HEK293 (cell line): Measurements from ENCODE around the gene EZH1.

ENCODE experiments used
- CTCF ChIA-PET: fragments of 350-600 bp; formaldehyde crosslinking; extraction: SDS; loops from one replicate; lab custom pipeline; 2021; ENCODE audit warnings: antibody characterized with exemption; lab: Yijun Ruan, JAX
- POLR2A ChIA-PET: fragments of 300-600 bp; formaldehyde crosslinking; extraction: SDS; loops from one replicate; lab custom pipeline; 2020; ENCODE audit warnings: antibody characterized with exemption, inconsistent platforms; lab: Yijun Ruan, JAX
- H3K27ac ChIP-seq: fragments of 200-500 bp; sonication (Bioruptor generic); 2 replicates; pipeline ENCODE4 v1.5.1; 2014; ENCODE audit warnings: low read depth, low read length, control low read depth, inconsistent platforms; ENCODE audit errors: extremely low read depth
- H3K36me3 ChIP-seq, 2 experiments: fragments of 200-500 bp in 1 of 2; sonication (Bioruptor generic) in 1 of 2; 1 replicate in 1 of 2; 2 replicates in 1 of 2; pipeline ENCODE4 v1.5.1; 2014 to 2017; ENCODE audit warnings: inconsistent platforms in 2 of 2, low read length in 2 of 2; ENCODE audit not compliant: control insufficient read depth in 2 of 2, insufficient read depth in 1 of 2
- H3K4me1 ChIP-seq: fragments of 200-500 bp; sonication (Bioruptor generic); 2 replicates; pipeline ENCODE4 v1.5.1; 2014; ENCODE audit warnings: mild to moderate bottlenecking, low read length, inconsistent platforms; ENCODE audit not compliant: control insufficient read depth, insufficient read depth
- H3K4me3 ChIP-seq: 2 replicates; pipeline ENCODE4 v1.5.1; 2011; ENCODE audit warnings: low read depth, mild to moderate bottlenecking, control low read depth, low read length, moderate library complexity
- H3K9me3 ChIP-seq: fragments of 200-500 bp; sonication (Bioruptor generic); 2 replicates; pipeline ENCODE4 v1.5.1; 2014; ENCODE audit warnings: low read depth, low read length, inconsistent platforms; ENCODE audit not compliant: control insufficient read depth, insufficient read depth
- FEZF1 ChIP-seq: fragments of 450-650 bp; formaldehyde crosslinking; IDR thresholded peaks from 2 replicates; pipeline ENCODE4 v1.5.1; 2016; ENCODE audit warnings: missing biosample characterization, missing genetic modification characterization
- GLIS2 ChIP-seq: fragments of 450-650 bp; formaldehyde crosslinking; IDR thresholded peaks from 2 replicates; pipeline ENCODE4 v1.5.1; 2016; ENCODE audit warnings: missing biosample characterization, missing genetic modification characterization
- PATZ1 ChIP-seq: fragments of 450-650 bp; formaldehyde crosslinking; IDR thresholded peaks from 2 replicates; pipeline ENCODE4 v1.5.1; 2016; ENCODE audit warnings: missing biosample characterization, missing genetic modification characterization
- PRDM1 ChIP-seq: fragments of 450-650 bp; formaldehyde crosslinking; IDR thresholded peaks from 2 replicates; pipeline ENCODE4; 2016; ENCODE audit warnings: missing biosample characterization, missing genetic modification characterization
- PRDM10 ChIP-seq: fragments of 450-650 bp; formaldehyde crosslinking; IDR thresholded peaks from 2 replicates; pipeline ENCODE4 v1.5.1; 2016; ENCODE audit warnings: missing biosample characterization, missing genetic modification characterization
- ZBTB21 ChIP-seq: fragments of 450-650 bp; formaldehyde crosslinking; IDR thresholded peaks from 2 replicates; pipeline ENCODE4 v1.5.1; 2017; ENCODE audit warnings: missing biosample characterization, missing genetic modification characterization
- ZBTB26 ChIP-seq: fragments of 450-650 bp; formaldehyde crosslinking; optimal IDR thresholded peaks from 2 replicates; pipeline ENCODE3; 2016; ENCODE audit warnings: missing biosample characterization, mild to moderate bottlenecking, missing genetic modification characterization
- ZBTB6 ChIP-seq: fragments of 450-650 bp; formaldehyde crosslinking; IDR thresholded peaks from 2 replicates; pipeline ENCODE4 v1.5.1; 2017; ENCODE audit warnings: missing biosample characterization, missing genetic modification characterization
- ZNF24 ChIP-seq: fragments of 450-650 bp; formaldehyde crosslinking; IDR thresholded peaks from 2 replicates; pipeline ENCODE4 v1.5.1; 2016; ENCODE audit warnings: missing biosample characterization, missing genetic modification characterization
- ZNF26 ChIP-seq: fragments of 450-650 bp; formaldehyde crosslinking; IDR thresholded peaks from 2 replicates; pipeline ENCODE4 v1.5.1; 2016; ENCODE audit warnings: missing biosample characterization, missing genetic modification characterization
- ZNF280C ChIP-seq: fragments of 450-650 bp; formaldehyde crosslinking; IDR thresholded peaks from 2 replicates; pipeline ENCODE4 v1.5.1; 2016; ENCODE audit warnings: missing biosample characterization, missing genetic modification characterization
- ZNF324 ChIP-seq: fragments of 450-650 bp; formaldehyde crosslinking; IDR thresholded peaks from 2 replicates; pipeline ENCODE4 v1.5.1; 2016; ENCODE audit warnings: missing biosample characterization, missing genetic modification characterization
- ZNF398 ChIP-seq: fragments of 450-650 bp; formaldehyde crosslinking; IDR thresholded peaks from 2 replicates; pipeline ENCODE4 v1.5.1; 2017; ENCODE audit warnings: missing biosample characterization, missing genetic modification characterization
- ZNF501 ChIP-seq: fragments of 450-650 bp; formaldehyde crosslinking; IDR thresholded peaks from 2 replicates; pipeline ENCODE4 v1.5.1; 2016; ENCODE audit warnings: missing biosample characterization, missing genetic modification characterization
- ZNF580 ChIP-seq: fragments of 450-650 bp; formaldehyde crosslinking; IDR thresholded peaks from 2 replicates; pipeline ENCODE4 v1.5.1; 2016; ENCODE audit warnings: missing biosample characterization, missing genetic modification characterization
- ZNF600 ChIP-seq: fragments of 450-650 bp; formaldehyde crosslinking; IDR thresholded peaks from 2 replicates; pipeline ENCODE4 v1.5.1; 2016; ENCODE audit warnings: missing biosample characterization, missing genetic modification characterization
- ZNF623 ChIP-seq: fragments of 450-650 bp; formaldehyde crosslinking; IDR thresholded peaks from 2 replicates; pipeline ENCODE4 v1.5.1; 2016; ENCODE audit warnings: missing biosample characterization, missing genetic modification characterization
- ZNF658 ChIP-seq: fragments of 450-650 bp; formaldehyde crosslinking; IDR thresholded peaks from 2 replicates; pipeline ENCODE4; 2016; ENCODE audit warnings: missing biosample characterization, missing genetic modification characterization
- ZNF792 ChIP-seq: fragments of 450-650 bp; formaldehyde crosslinking; IDR thresholded peaks from 2 replicates; pipeline ENCODE4 v1.5.1; 2016; ENCODE audit warnings: missing biosample characterization, missing genetic modification characterization

EZH1 gene

GRCh38 chr17:42682722-42683403 is 62.0 kb downstream of the EZH1 start (continued):
- TF ChIP-seq GLIS2 (tag by site-specific recombination) (peak; percentile 44; the same call in 1 of the 2 replicates), ZNF600 (tag by site-specific recombination) (peak; percentile 97), ZNF501 (tag by site-specific recombination) (peak; percentile 42; the same call in 1 of the 2 replicates), ZBTB6 (tag by site-specific recombination) (peak; percentile 64; the same call in 1 of the 2 replicates), ZNF623 (0 out of 2 replicates have a peak, but pooled peaks have one; percentile 12)
- TF ChIP-seq, all 188 proteins: peak for 33

- Histone ChIP-seq H3K27ac (peak within 1 kb of the TSS; percentile 48; the same call in 1 of the 2 replicates), H3K4me3 (peak within 1 kb of the TSS; percentile 60)
- peak; percentile 27; the same call in 1 of the 2 replicates for TF ChIP-seq ZBTB21 (tag by site-specific recombination)
- 0 out of 2 replicates have a peak, but pooled peaks have one; percentile 12 for TF ChIP-seq ZNF324 (tag by site-specific recombination)
- peak; percentile 55 for TF ChIP-seq FEZF1 (tag by site-specific recombination)
- no peak; the same call in 1 of the 2 replicates for TF ChIP-seq ZNF24 (tag by site-specific recombination)
- TF ChIP-seq ZNF580 (tag by site-specific recombination) = peak; percentile 74
- no peak for TF ChIP-seq ZNF658 (tag by site-specific recombination)
- TF ChIP-seq PATZ1 (tag by site-specific recombination) = peak; percentile 95
- no peak for TF ChIP-seq ZNF280C
- TF ChIP-seq PRDM1 (tag by site-specific recombination) = peak; percentile 94
- no peak for TF ChIP-seq ZNF792 (tag by site-specific recombination)
- peak; percentile 95 for TF ChIP-seq ZBTB26 (tag by site-specific recombination)
- peak; percentile 93 for TF ChIP-seq ZNF398 (tag by site-specific recombination)
- TF ChIP-seq PRDM10 (tag by site-specific recombination) = peak; percentile 82
- no peak for TF ChIP-seq ZNF26 (tag by site-specific recombination)
Measured at GRCh38 chr17:42681976-42682721, 62.7 kb downstream of the EZH1 start, which contains the start of gene CNTNAP1. CNTNAP1 (plus strand) TSS chr17:42682531; CDS start chr17:42682830, 299 bp downstream.

More at GRCh38 chr17:42681976-42682721, 62.7 kb downstream of the EZH1 start, which contains the start of gene CNTNAP1:
- Histone ChIP-seq H3K9me3 (no peaks in the 10 kb centered on the region), H3K36me3 (peaks cover 0 to 12% of the 10 kb centered on the region in 2 experiments; a peak in 1 of 3 replicates), H3K4me1 (peaks cover 19% of the 10 kb centered on the region)
- POLR2A ChIA-PET = interaction anchor here (0.8 to 1.4 kb wide), 8 partner anchors 27 to 664 kb away, joined by 3 to 10 read pairs (median 4); partner anchors contain the start of genes BECN1 and PSMC3IP
- CTCF ChIA-PET = interaction anchor here (1.4 to 2.7 kb wide), 3 partner anchors 82 to 111 kb away, joined by 4 to 17 read pairs (median 4); partner anchors contain the start of gene PSMC3IP
